Ecto neural progenitor cell (in vitro differentiated cells): ENCODE results near the gene MEAF6.

Experiments used
- DNase-seq: peaks from one replicate; pipeline ENCODE4 v3.0.0-alpha.2; 2018; ENCODE audit warnings: low spot score

Gene MEAF6

GRCh38 chr1:37484325-37485051 lies 30.1 kb downstream of the MEAF6 start:
- no peak for DNase-seq

GRCh38 chr1:37483785-37484184 lies 30.8 kb downstream of the MEAF6 start:
- DNase-seq, result no peak

GRCh38 chr1:37482796-37483744 lies 31.5 kb downstream of the MEAF6 start:
- no peak for DNase-seq

- DNase-seq, result no peak
Measured at GRCh38 chr1:37482004-37482785, 32.4 kb downstream of the MEAF6 start.

- no peak for DNase-seq
Measured at GRCh38 chr1:37481289-37482003, 33.1 kb downstream of the MEAF6 start.

DNA sequence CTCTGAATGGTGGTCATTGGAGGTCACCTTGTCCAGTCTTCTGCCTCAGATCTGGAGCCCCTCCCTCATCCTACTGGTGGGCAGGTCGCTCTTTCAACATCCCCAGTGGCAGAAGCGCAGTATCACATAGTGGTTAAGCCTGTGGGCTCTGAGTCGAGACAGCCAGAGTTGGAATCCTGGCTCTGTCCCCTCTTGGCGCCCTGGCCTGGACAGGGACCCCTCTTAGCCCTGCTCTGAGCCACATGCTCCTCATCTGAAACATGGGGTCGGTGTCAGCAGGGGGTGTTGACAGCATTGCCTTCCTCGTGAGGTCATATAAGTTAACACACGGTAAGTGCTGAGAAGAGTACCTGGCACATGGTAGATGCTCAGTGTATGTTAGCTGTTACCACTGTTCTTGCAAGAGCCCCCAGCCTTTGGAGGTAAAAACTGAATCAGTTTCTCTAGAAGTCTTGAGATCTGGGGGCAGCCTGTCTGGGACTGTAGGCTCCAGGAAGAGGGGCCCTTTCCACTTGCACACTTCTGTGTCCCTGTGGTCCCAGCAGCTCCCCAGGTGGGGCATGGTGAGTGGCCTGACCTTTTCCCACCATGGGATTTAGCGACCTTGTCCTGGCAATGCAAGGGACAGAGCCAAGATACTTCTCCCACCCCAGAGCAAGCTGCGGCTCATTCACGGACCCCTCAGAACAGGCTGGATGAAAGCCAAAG lies 33.8 kb downstream of the MEAF6 start:
- no peak for DNase-seq

GRCh38 chr1:37480125-37480466 lies 34.5 kb downstream of the MEAF6 start:
- no peak for DNase-seq

DNA sequence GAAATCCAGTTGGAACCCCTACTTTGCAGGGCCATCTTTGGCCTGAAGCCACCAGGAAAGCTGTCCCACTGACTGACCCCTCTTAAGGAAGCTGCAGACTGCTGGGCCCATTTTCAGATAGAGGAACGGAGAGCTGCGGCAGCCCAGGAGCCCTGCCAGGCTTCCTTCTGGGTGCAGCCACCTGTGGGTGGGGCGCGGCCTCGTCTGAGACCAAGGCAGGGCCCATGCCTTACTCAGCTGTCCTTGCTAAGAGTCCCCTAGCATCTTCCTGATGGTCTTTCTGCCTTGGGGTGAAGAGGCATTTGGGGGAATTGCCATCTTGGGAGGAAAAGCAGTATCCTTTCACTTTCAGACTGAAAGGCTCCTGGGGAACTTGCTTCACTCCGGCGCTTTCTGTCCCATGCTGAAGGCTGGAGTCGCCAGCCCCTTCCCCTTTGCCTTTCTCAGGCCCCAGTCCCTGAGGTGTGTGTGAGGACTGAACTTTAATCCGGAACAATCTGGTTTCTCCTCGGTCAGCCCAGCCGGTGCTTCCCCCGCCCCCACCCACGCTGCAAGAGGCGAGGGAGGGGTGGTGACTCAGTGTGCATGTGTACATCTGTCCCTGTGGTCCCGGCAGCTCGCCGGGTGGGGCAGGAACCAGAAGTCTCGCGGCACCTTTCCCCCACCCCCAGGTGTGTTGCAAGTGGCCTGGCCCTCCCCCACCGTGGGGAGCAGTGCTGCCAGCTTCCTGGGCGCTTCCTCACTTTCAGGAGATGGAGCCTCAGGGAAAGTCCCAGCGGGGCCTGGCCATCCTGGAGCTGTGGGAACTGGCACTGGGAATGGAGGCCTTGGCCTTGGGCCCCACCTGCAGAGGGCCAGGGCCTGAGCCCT lies 35.1 kb downstream of the MEAF6 start:
- no peak for DNase-seq

DNA sequence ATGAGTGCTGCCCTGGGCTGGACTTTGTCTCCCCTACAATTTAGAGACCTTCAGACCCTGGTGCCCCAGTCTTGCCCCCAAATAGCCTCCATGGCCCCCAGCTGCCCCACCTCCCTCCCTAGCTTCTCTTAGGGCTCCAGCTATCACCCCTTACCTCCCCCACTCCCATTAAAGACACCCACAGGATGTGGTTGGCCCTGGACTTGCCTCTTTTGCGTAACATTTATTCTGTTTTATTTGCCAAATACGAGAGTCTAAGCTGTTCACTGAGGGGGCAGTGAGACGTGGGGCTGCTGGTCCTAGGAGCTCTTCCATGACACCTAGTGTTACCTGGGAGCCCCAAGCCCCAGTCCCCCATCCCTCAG lies 35.7 kb downstream of the MEAF6 start:
- DNase-seq, result no peak

DNA sequence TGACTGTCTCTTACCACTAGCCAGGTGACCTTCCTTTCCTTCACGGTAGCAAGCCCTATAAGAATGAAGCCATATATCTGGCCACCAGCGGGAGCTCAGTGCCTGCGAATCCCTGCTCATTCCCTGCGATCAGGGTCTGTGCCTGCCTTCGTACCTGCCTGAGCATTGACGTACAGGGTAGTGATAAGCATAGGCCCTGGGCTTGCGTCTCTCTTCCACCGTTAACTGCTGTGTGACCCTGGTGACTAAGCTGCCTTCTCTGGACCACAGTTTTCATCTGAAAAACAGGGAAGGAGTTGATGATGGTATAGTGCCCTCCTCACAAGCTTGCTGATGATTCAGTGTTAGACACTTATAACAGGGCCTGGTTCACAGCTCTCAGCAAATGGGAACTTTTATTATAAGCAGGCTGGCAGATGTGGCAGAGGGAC lies 36.1 kb downstream of the MEAF6 start:
- DNase-seq, result no peak

DNA sequence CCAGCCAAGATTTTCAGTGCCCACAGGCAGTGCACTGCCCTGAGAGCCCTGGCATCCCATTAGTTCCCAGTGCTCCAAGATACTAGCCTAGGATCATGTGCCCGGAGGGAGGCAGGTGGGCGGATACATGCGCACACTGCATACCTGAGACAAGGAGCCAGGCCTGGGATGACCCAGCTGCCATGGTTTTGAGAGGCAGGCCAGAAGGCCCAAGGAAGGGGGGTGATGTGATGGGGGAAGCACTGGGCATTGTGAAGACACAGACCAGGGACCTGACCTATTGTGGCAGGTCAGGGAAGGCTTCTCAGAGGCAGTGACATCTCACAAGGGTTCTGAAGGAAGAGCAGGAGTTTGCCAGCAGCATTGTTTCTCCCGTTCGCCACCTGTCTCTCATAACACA lies 36.6 kb downstream of the MEAF6 start:
- DNase-seq, result no peak

DNA sequence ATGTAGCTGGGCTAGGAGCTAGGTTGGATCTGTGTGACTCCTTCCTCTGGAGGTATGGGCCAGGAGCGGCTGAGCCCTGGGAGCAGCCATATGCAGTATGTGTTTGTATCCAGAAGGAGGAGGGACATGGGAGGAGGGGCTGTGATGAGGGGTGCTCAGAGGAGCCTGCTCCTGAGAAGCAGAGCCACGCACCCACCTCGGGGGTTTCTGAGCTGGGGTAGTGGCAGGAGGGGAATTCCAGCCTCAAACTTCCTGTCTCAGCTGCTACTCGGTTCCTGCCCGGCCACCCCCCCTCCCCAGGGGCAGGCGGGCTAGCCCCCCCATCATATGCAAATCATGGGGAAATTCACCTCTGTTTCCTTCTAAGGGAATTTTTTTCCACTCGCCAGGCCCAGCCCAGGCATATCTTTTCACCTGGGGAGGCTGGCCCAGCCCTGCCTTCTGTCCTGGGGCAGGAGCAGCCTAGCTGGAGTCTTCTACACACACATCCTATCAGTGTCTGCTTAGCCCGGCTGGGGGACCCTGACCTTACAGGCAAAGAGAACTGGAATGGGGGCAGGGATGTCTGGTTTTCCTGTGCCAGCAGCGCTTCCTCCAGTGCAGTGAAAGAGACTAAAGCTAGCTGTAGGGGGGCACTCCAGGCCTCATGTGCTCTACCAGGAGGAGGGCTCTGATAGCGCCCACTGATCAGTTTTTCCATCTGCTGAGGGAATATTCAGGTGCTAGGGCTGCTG lies 37.2 kb downstream of the MEAF6 start:
- no peak for DNase-seq

DNA sequence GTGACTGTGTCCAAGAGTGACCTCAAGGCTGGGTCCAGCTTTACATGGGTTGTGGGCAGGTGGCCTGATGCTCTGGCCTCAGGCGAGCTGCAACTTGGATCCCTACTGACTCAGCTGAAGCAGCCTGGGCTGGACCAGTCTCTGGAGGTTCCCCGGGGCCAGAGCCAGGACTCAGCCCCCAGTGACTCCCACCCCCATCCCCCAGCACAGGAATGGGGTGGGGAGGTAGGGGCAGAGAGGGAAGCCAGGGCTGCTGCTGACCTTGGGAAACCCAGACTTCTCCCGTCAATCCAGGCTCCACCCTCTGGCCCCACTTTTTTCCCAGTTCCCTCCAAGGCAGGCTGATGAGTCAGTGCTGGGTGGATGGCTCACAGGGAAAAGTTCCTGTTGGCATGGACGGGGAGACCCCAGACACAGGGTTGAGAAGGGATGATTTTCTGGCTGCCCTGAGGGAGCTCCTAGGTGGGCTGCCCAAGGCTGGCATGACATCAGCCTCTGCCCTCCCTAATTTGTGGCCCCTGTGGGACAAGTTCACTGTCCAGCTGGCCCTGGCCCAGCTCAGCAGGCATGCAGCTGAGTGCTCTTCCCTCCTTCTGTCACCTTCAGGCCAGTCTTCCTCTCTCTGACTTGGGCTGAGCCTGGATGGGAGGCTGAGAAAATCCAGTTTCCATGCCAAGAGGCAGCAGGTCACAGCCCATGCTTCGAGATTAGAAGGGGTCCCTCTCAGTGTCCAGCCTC lies 37.9 kb downstream of the MEAF6 start:
- no peak for DNase-seq

DNA sequence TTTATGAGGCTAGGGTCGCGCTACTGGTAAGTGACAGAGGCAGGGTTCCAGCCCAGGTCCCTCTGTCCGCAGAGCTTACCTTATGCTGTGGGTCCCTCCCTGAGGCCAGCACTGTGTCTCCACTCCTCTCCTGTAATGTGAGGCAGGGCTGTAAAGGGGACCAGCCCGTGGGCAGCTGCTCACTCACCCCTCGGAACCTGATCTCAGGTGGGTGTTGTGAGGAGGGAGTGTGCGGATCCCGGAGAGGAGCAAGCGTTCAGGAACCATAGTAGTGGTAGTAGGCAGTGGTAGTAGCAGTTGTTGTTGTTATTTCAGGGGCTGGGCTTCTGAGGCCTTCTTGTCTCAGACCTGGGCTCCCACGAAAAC lies 38.5 kb downstream of the MEAF6 start:
- no peak for DNase-seq

GRCh38 chr1:37475380-37476086 lies 39.0 kb downstream of the MEAF6 start:
- DNase-seq, result no peak

- DNase-seq, result no peak
Measured at GRCh38 chr1:37474697-37475379, 39.7 kb downstream of the MEAF6 start.

DNA sequence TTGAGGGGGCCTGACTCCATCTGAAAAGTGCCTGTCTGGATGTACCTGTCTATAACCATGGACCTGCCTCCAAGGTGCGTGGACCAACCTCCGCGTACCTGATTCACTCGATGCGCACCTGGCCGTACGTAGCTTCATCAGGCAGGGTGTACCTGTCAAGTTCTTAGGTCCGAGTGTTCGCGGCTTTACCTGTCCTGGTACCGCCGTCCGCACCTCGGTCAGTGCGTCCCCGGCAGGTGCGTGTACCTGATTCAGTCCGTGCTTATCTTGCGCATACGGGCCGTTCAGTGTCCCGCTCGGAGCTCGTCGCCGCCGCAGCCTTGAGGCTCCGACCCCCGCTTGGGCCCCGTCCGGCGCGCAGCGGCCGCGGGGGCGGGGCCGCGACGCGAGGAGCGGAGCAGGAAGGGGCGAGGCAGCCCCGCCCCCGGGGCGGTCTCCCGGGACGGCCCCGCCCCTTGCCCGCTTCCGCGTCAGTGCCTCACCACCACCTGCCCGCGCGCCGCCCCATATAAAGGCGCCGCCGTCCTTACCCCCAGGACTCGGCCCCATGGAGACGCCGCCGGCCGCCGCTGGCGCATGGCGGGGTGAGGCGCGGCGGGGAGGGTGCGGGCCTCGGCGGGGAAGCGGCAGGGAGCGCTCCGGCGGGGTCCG lies 40.4 kb downstream of the MEAF6 start, which contains the start of gene ZC3H12A:
Gene ZC3H12A (plus strand): TSS at position 535 of the 651 bp plus-strand sequence. CDS start 917 bp downstream, outside the sequence.
- DNase-seq, result peak; percentile 88
